Measurements from ENCODE around the gene SLC22A23.

The SLC22A23 gene

GRCh38 chr6:3398755-3399696 is 57.8 kb downstream of the SLC22A23 start:
- H3K9me3 Mint-ChIP-seq (ENCODE audit: low read depth), result no peaks in the 10 kb centered on the region
- H3K36me3 Mint-ChIP-seq, result peaks cover 4% of the 10 kb centered on the region
- no peaks in the 10 kb centered on the region for H3K27me3 Mint-ChIP-seq
- no peaks in the 10 kb centered on the region for H3K4me1 Mint-ChIP-seq (ENCODE audit: low read depth)
- H3K4me3 Mint-ChIP-seq, result no peak overlapping the region
- no peak overlapping the region for H3K27ac Mint-ChIP-seq

GRCh38 chr6:3398165-3398562 is 58.7 kb downstream of the SLC22A23 start:
- H3K27me3 Mint-ChIP-seq, result no peaks in the 10 kb centered on the region
- no peaks in the 10 kb centered on the region for H3K9me3 Mint-ChIP-seq (ENCODE audit: low read depth)
- no peak overlapping the region for H3K27ac Mint-ChIP-seq
- no peak overlapping the region for H3K4me3 Mint-ChIP-seq
- H3K36me3 Mint-ChIP-seq, result peaks cover 4% of the 10 kb centered on the region
- H3K4me1 Mint-ChIP-seq (ENCODE audit: low read depth), result no peaks in the 10 kb centered on the region

GRCh38 chr6:3397229-3398164 is 59.4 kb downstream of the SLC22A23 start:
- H3K36me3 Mint-ChIP-seq, result peaks cover 3% of the 10 kb centered on the region
- no peaks in the 10 kb centered on the region for H3K4me1 Mint-ChIP-seq (ENCODE audit: low read depth)
- no peaks in the 10 kb centered on the region for H3K27me3 Mint-ChIP-seq
- H3K9me3 Mint-ChIP-seq (ENCODE audit: low read depth), result no peaks in the 10 kb centered on the region
- H3K4me3 Mint-ChIP-seq, result no peak overlapping the region
- H3K27ac Mint-ChIP-seq, result no peak overlapping the region

GRCh38 chr6:3396503-3397180 is 60.2 kb downstream of the SLC22A23 start:
- no peaks in the 10 kb centered on the region for H3K36me3 Mint-ChIP-seq
- H3K9me3 Mint-ChIP-seq (ENCODE audit: low read depth), result no peaks in the 10 kb centered on the region
- no peaks in the 10 kb centered on the region for H3K27me3 Mint-ChIP-seq
- H3K27ac Mint-ChIP-seq, result no peak overlapping the region
- no peaks in the 10 kb centered on the region for H3K4me1 Mint-ChIP-seq (ENCODE audit: low read depth)
- H3K4me3 Mint-ChIP-seq, result no peak overlapping the region

- Mint-ChIP-seq H3K9me3 (ENCODE audit: low read depth) (no peaks in the 10 kb centered on the region), H3K4me1 (ENCODE audit: low read depth) (no peaks in the 10 kb centered on the region), H3K4me3 (no peak overlapping the region), H3K27me3 (no peaks in the 10 kb centered on the region), H3K27ac (no peak overlapping the region), H3K36me3 (peaks cover 3% of the 10 kb centered on the region)
Observed at GRCh38 chr6:3394671-3395070, 62.2 kb downstream of the SLC22A23 start.

GRCh38 chr6:3393836-3394202 is 63.0 kb downstream of the SLC22A23 start:
- Mint-ChIP-seq H3K36me3 (peaks cover 3% of the 10 kb centered on the region), H3K27ac (no peak overlapping the region), H3K4me3 (no peak overlapping the region), H3K27me3 (no peaks in the 10 kb centered on the region), H3K9me3 (ENCODE audit: low read depth) (no peaks in the 10 kb centered on the region), H3K4me1 (ENCODE audit: low read depth) (no peaks in the 10 kb centered on the region)

- Mint-ChIP-seq H3K27ac (no peak overlapping the region), H3K9me3 (ENCODE audit: low read depth) (no peaks in the 10 kb centered on the region), H3K4me3 (no peak overlapping the region), H3K27me3 (no peaks in the 10 kb centered on the region), H3K36me3 (peaks cover 3% of the 10 kb centered on the region), H3K4me1 (ENCODE audit: low read depth) (no peaks in the 10 kb centered on the region)
Observed at GRCh38 chr6:3392930-3393835, 63.7 kb downstream of the SLC22A23 start.

- Mint-ChIP-seq H3K9me3 (ENCODE audit: low read depth) (no peaks in the 10 kb centered on the region), H3K4me3 (no peak overlapping the region), H3K27me3 (no peaks in the 10 kb centered on the region), H3K4me1 (ENCODE audit: low read depth) (no peaks in the 10 kb centered on the region), H3K36me3 (peaks cover 9% of the 10 kb centered on the region), H3K27ac (no peak overlapping the region)
Observed at GRCh38 chr6:3391902-3392458, 64.9 kb downstream of the SLC22A23 start.

- no peaks in the 10 kb centered on the region for H3K9me3 Mint-ChIP-seq (ENCODE audit: low read depth)
- H3K4me3 Mint-ChIP-seq, result no peak overlapping the region
Observed at GRCh38 chr6:3390698-3391097, 66.2 kb downstream of the SLC22A23 start.

GRCh38 chr6:3389390-3390167 is 67.3 kb downstream of the SLC22A23 start:
- Mint-ChIP-seq H3K27ac (no peak overlapping the region), H3K4me3 (no peak overlapping the region), H3K9me3 (ENCODE audit: low read depth) (no peaks in the 10 kb centered on the region), H3K4me1 (ENCODE audit: low read depth) (no peaks in the 10 kb centered on the region), H3K27me3 (peaks cover 1% of the 10 kb centered on the region), H3K36me3 (peaks cover 9% of the 10 kb centered on the region)

More at GRCh38 chr6:3390698-3391097, 66.2 kb downstream of the SLC22A23 start:
- Mint-ChIP-seq H3K27me3 (peaks cover 1% of the 10 kb centered on the region), H3K36me3 (peaks cover 9% of the 10 kb centered on the region), H3K27ac (no peak overlapping the region), H3K4me1 (ENCODE audit: low read depth) (no peaks in the 10 kb centered on the region)

- Mint-ChIP-seq H3K27me3 (peaks cover 1% of the 10 kb centered on the region), H3K4me1 (ENCODE audit: low read depth) (no peaks in the 10 kb centered on the region), H3K9me3 (ENCODE audit: low read depth) (no peaks in the 10 kb centered on the region), H3K27ac (no peak overlapping the region), H3K4me3 (no peak overlapping the region), H3K36me3 (peaks cover 9% of the 10 kb centered on the region)
Observed at GRCh38 chr6:3388786-3389185, 68.1 kb downstream of the SLC22A23 start.

- no peaks in the 10 kb centered on the region for H3K9me3 Mint-ChIP-seq (ENCODE audit: low read depth)
- no peak overlapping the region for H3K4me3 Mint-ChIP-seq
- H3K4me1 Mint-ChIP-seq (ENCODE audit: low read depth), result no peaks in the 10 kb centered on the region
- peaks cover 1% of the 10 kb centered on the region for H3K27me3 Mint-ChIP-seq
- H3K36me3 Mint-ChIP-seq, result peaks cover 15% of the 10 kb centered on the region
- H3K27ac Mint-ChIP-seq, result no peak overlapping the region
Observed at GRCh38 chr6:3386374-3386857, 70.4 kb downstream of the SLC22A23 start.

GRCh38 chr6:3385660-3386151 is 71.1 kb downstream of the SLC22A23 start:
- H3K27ac Mint-ChIP-seq, result no peak overlapping the region
- H3K4me3 Mint-ChIP-seq, result no peak overlapping the region
- no peaks in the 10 kb centered on the region for H3K4me1 Mint-ChIP-seq (ENCODE audit: low read depth)
- peaks cover 1% of the 10 kb centered on the region for H3K27me3 Mint-ChIP-seq
- H3K9me3 Mint-ChIP-seq (ENCODE audit: low read depth), result no peaks in the 10 kb centered on the region
- peaks cover 12% of the 10 kb centered on the region for H3K36me3 Mint-ChIP-seq
